ENCODE measurements around the gene SRSF1. TPM values are rescaled to one million over a fixed set of nuclear protein-coding genes. Genes with fewer than 3 reads are reported as not detected.

SRSF1 gene
- total RNA-seq, 1 experiment from 2014 or later: 512 TPM

DNA sequence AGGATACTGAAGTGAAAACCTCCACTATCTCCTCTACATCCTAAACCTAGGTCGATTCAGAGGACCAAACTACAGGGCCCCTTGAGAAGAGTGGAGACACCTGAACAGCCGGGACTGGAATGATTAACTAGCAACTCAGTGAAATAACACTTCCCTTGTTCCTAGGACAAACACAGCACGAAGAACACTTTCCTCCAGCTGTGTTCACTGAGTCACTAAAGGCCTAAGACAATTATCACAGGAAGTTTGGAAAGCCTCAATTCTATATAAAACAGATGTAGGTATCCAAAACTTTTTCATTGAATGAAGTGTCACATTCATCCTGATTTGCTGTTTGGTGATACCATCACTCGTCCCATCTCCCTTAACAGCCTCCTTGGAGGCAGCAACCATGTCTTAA is 36.3 kb downstream of the SRSF1 start:
- H3K27me3 ChIP-seq (replicated peaks; ENCODE audit: insufficient read depth, low read depth, low read length, poor library complexity): no peaks in the 10 kb centered on the region
- peak overlapping the region; percentile 14 for H3K27ac ChIP-seq (ENCODE audit: low read depth, low read length, poor library complexity, severe bottlenecking)
- ChIA-PET CTCF (no interaction called here), POLR2A (ENCODE audit: low non-redundant PET) (interaction anchor here (0.6 kb wide), 1 partner anchor 24 kb away, joined by 3 read pairs; no protein-coding TSS in a partner anchor)
- H3K36me3 ChIP-seq (ENCODE audit: insufficient read depth, low read length, poor library complexity, severe bottlenecking): peaks cover 30% of the 10 kb centered on the region
- H3K4me1 ChIP-seq (ENCODE audit: insufficient read depth, low read length, poor library complexity, severe bottlenecking): peaks cover 21% of the 10 kb centered on the region
- peak; percentile 88 for DNase-seq (ENCODE audit: low spot score)
- intact Hi-C loops (cut with micrococcal nuclease; ENCODE audit: unreplicated experiment): no loop called here
- H3K9me3 ChIP-seq (ENCODE audit: low read depth, low read length, poor library complexity, severe bottlenecking): no peaks in the 10 kb centered on the region
- BruUV-seq (replicated peaks): no TSS peak
- TF ChIP-seq EZH2 (IDR thresholded peaks at IDR 0.05; ENCODE audit: borderline replicate concordance, low read depth, low read length, poor library complexity, severe bottlenecking): no peak
- TF ChIP-seq, protein P1, sequence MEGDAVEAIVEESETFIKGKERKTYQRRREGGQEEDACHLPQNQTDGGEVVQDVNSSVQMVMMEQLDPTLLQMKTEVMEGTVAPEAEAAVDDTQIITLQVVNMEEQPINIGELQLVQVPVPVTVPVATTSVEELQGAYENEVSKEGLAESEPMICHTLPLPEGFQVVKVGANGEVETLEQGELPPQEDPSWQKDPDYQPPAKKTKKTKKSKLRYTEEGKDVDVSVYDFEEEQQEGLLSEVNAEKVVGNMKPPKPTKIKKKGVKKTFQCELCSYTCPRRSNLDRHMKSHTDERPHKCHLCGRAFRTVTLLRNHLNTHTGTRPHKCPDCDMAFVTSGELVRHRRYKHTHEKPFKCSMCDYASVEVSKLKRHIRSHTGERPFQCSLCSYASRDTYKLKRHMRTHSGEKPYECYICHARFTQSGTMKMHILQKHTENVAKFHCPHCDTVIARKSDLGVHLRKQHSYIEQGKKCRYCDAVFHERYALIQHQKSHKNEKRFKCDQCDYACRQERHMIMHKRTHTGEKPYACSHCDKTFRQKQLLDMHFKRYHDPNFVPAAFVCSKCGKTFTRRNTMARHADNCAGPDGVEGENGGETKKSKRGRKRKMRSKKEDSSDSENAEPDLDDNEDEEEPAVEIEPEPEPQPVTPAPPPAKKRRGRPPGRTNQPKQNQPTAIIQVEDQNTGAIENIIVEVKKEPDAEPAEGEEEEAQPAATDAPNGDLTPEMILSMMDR (conservative IDR thresholded peaks at IDR 0.05; ENCODE audit: low read depth, low read length): no peak
- no peak overlapping the region for H3K4me3 ChIP-seq (ENCODE audit: low read depth, low read length, poor library complexity, severe bottlenecking)

DNA sequence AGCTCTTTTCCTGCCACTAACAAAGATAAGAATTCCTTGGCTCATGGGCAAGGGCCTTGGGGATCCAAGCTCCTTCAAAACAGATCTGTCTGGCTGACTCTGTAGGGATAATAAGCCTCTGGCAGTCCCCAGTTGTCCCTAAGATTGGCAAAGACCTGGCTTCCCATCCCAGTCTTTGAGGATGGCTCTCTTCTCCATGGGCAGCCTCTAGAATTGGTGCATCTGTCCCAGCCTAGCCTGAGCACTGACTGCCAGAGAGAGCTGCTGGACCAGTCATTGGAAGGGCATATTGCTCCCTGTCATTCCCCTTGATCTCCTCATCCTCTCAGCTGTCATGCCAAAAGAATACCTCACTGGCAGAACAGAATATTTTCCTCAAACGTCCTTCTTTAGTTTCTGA is 38.6 kb downstream of the SRSF1 start:
- no peaks in the 10 kb centered on the region for H3K27me3 ChIP-seq (replicated peaks; ENCODE audit: insufficient read depth, low read depth, low read length, poor library complexity)
- peaks cover 10% of the 10 kb centered on the region for H3K36me3 ChIP-seq (ENCODE audit: insufficient read depth, low read length, poor library complexity, severe bottlenecking)
- H3K4me3 ChIP-seq (ENCODE audit: low read depth, low read length, poor library complexity, severe bottlenecking): no peak overlapping the region
- DNase-seq (ENCODE audit: low spot score): no peak
- intact Hi-C loops (cut with micrococcal nuclease; ENCODE audit: unreplicated experiment): no loop called here
- POLR2A ChIA-PET (ENCODE audit: low non-redundant PET): interaction anchor here (0.7 kb wide), 1 partner anchor 123 kb away, joined by 3 read pairs; no protein-coding TSS in a partner anchor
- TF ChIP-seq, protein P1 (conservative IDR thresholded peaks at IDR 0.05; ENCODE audit: low read depth, low read length): no peak
- no peak for TF ChIP-seq EZH2 (IDR thresholded peaks at IDR 0.05; ENCODE audit: borderline replicate concordance, low read depth, low read length, poor library complexity, severe bottlenecking)
- BruUV-seq (replicated peaks): no TSS peak
- peaks cover 21% of the 10 kb centered on the region for H3K4me1 ChIP-seq (ENCODE audit: insufficient read depth, low read length, poor library complexity, severe bottlenecking)
- CTCF ChIA-PET: interaction anchor here (0.6 kb wide), 1 partner anchor 76 kb away, joined by 3 read pairs; no protein-coding TSS in a partner anchor
- H3K27ac ChIP-seq (ENCODE audit: low read depth, low read length, poor library complexity, severe bottlenecking): no peak overlapping the region
- no peaks in the 10 kb centered on the region for H3K9me3 ChIP-seq (ENCODE audit: low read depth, low read length, poor library complexity, severe bottlenecking)

DNA sequence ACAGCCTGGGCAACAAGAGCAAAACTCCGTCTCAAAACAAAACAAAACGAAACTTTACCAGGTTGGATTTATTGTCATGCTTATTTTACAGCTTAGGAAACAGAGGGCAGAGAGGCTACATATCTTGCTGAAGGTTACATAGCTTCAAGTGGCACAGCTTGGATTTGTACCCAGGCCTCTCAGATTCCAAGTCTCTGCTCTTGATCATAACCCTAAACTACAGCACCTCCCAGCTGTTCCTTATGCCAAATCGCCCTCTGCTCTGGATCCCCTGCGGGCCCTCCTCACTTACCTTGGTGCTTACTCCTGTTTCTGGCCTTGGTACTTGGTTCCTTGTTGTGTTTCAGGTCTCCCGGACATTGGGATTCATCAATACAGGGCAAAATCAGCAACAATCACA is 40.2 kb downstream of the SRSF1 start:
- Histone ChIP-seq H3K4me3 (ENCODE audit: low read depth, low read length, poor library complexity, severe bottlenecking) (no peak overlapping the region), H3K9me3 (ENCODE audit: low read depth, low read length, poor library complexity, severe bottlenecking) (no peaks in the 10 kb centered on the region), H3K27me3 (replicated peaks; ENCODE audit: insufficient read depth, low read depth, low read length, poor library complexity) (no peaks in the 10 kb centered on the region), H3K4me1 (ENCODE audit: insufficient read depth, low read length, poor library complexity, severe bottlenecking) (peaks cover 16% of the 10 kb centered on the region), H3K27ac (ENCODE audit: low read depth, low read length, poor library complexity, severe bottlenecking) (no peak overlapping the region), H3K36me3 (ENCODE audit: insufficient read depth, low read length, poor library complexity, severe bottlenecking) (no peaks in the 10 kb centered on the region)
- intact Hi-C loops (cut with micrococcal nuclease; ENCODE audit: unreplicated experiment): no loop called here
- ChIA-PET POLR2A (ENCODE audit: low non-redundant PET) (no interaction called here), CTCF (no interaction called here)
- DNase-seq (ENCODE audit: low spot score): no peak
- BruUV-seq (replicated peaks): no TSS peak
- TF ChIP-seq, protein P1 (conservative IDR thresholded peaks at IDR 0.05; ENCODE audit: low read depth, low read length): no peak
- TF ChIP-seq EZH2 (IDR thresholded peaks at IDR 0.05; ENCODE audit: borderline replicate concordance, low read depth, low read length, poor library complexity, severe bottlenecking): no peak
